ENCODE results near the gene METTL22.
A peak's percentile ranks its signal among the peaks of the same experiment; 100 is the strongest.
"Not testable (repeated sequence)": the region's sequence is repeated elsewhere in the genome, so short reads cannot be mapped to it uniquely, and the experiment has no call there.

The METTL22 gene

DNA sequence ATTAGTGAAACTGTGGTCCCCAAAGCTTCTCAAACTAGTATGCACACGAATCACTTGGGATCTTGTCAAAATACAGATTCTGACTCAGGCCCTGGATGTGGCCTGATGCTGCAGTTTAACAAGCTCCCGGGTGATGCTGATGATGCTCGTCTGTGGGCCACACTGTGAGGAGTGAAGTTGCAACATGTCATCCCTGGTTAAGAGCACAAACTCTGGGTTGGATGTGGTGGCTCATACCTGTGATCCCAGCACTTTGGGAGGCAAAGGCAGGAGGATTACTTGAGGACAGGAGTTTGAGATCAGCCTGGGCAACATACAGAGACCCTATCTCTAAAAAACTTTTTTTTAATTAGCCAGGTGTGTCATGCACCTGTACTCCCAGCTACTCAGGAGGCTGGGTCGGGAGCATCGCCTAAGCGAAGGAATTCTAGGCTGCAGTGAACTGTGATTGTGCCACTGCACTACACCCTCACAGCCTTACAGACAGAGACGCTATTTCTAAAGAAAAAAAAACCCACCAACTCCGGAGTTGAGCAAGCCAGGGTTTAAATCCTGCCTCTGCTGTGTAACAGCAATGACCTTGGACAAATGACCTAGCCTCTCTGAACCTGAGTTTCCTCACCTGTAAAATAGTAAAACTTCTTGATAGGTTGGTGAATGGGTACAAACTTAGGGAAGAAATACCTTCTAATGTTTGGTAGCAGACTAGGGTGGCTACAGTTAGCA lies 28.5 kb downstream of the METTL22 start:
- Histone ChIP-seq H3K79me2 (ENCODE audit: insufficient read depth, low read length) (no peaks in the 10 kb centered on the region), H3K9ac (ENCODE audit: low read length) (no peak overlapping the region), H3F3A (ENCODE audit: insufficient read depth) (no peaks in the 10 kb centered on the region), H2AFZ (ENCODE audit: low read depth, low read length, severe bottlenecking) (no peak overlapping the region), H3K36me3 (ENCODE audit: low read length) (no peaks in the 10 kb centered on the region), H4K20me1 (ENCODE audit: low read depth, low read length) (no peaks in the 10 kb centered on the region), H3K9me3 (ENCODE audit: insufficient read depth, low read length) (no peaks in the 10 kb centered on the region), H3K4me2 (ENCODE audit: low read depth, low read length, poor library complexity, severe bottlenecking) (no peak overlapping the region), H3K9me2 (replicated peaks; ENCODE audit: insufficient read depth, low read length) (no peaks in the 10 kb centered on the region), H3K27ac (ENCODE audit: low read depth, low read length) (no peak overlapping the region), H3K27me3 (ENCODE audit: low read length) (no peaks in the 10 kb centered on the region), H3K4me3 (ENCODE audit: insufficient read depth, low read length, poor library complexity, severe bottlenecking) (no peak overlapping the region)
- TF ChIP-seq CTCF (IDR thresholded peaks at IDR 0.05; ENCODE audit: insufficient read depth, low read length, poor library complexity, severe bottlenecking), result no peak
- no peak for TF ChIP-seq EZH2phosphoT487 (conservative IDR thresholded peaks at IDR 0.05; ENCODE audit: low read length)

DNA sequence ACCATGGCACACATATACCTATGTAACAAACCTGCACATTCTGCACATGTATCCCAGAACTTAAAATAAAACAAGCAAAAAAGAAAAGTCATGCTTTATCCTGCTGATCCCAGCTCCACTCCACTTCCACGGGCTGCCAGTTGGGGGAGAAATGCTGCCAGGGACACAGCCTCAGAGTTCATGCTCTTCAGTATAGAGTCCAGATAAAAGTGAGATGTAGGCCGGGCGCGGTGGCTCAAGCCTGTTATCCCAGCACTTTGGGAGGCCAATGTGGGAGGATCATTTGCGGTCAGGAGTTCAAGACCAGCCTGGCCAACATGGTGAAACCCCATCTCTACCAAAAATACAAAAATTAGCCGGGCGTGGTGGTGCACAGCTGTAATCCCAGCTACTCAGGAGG lies 30.5 kb downstream of the METTL22 start:
- not testable (repeated sequence) for H3K36me3 ChIP-seq (ENCODE audit: low read length); H4K20me1 ChIP-seq (ENCODE audit: low read depth, low read length); H3K79me2 ChIP-seq (ENCODE audit: insufficient read depth, low read length); H3K9me3 ChIP-seq (ENCODE audit: insufficient read depth, low read length); H3K4me2 ChIP-seq (ENCODE audit: low read depth, low read length, poor library complexity, severe bottlenecking); H3K4me3 ChIP-seq (ENCODE audit: insufficient read depth, low read length, poor library complexity, severe bottlenecking); H3K27me3 ChIP-seq (ENCODE audit: low read length); H3F3A ChIP-seq (ENCODE audit: insufficient read depth); H3K9ac ChIP-seq (ENCODE audit: low read length); H3K9me2 ChIP-seq (replicated peaks; ENCODE audit: insufficient read depth, low read length); H2AFZ ChIP-seq (ENCODE audit: low read depth, low read length, severe bottlenecking); H3K27ac ChIP-seq (ENCODE audit: low read depth, low read length)

- Histone ChIP-seq H3K79me2 (ENCODE audit: insufficient read depth, low read length) (no peaks in the 10 kb centered on the region), H4K20me1 (ENCODE audit: low read depth, low read length) (no peaks in the 10 kb centered on the region), H3F3A (ENCODE audit: insufficient read depth) (no peaks in the 10 kb centered on the region), H3K9ac (ENCODE audit: low read length) (no peak overlapping the region), H3K4me2 (ENCODE audit: low read depth, low read length, poor library complexity, severe bottlenecking) (no peak overlapping the region), H3K9me3 (ENCODE audit: insufficient read depth, low read length) (no peaks in the 10 kb centered on the region), H3K36me3 (ENCODE audit: low read length) (no peaks in the 10 kb centered on the region), H3K27ac (ENCODE audit: low read depth, low read length) (no peak overlapping the region), H2AFZ (ENCODE audit: low read depth, low read length, severe bottlenecking) (no peak overlapping the region), H3K4me3 (ENCODE audit: insufficient read depth, low read length, poor library complexity, severe bottlenecking) (no peak overlapping the region), H3K9me2 (replicated peaks; ENCODE audit: insufficient read depth, low read length) (no peaks in the 10 kb centered on the region), H3K27me3 (ENCODE audit: low read length) (no peaks in the 10 kb centered on the region)
- TF ChIP-seq CTCF (IDR thresholded peaks at IDR 0.05; ENCODE audit: insufficient read depth, low read length, poor library complexity, severe bottlenecking) (peak; percentile 48), EZH2phosphoT487 (conservative IDR thresholded peaks at IDR 0.05; ENCODE audit: low read length) (no peak)
Observed at GRCh38 chr16:8655184-8655717, 33.8 kb downstream of the METTL22 start.

DNA sequence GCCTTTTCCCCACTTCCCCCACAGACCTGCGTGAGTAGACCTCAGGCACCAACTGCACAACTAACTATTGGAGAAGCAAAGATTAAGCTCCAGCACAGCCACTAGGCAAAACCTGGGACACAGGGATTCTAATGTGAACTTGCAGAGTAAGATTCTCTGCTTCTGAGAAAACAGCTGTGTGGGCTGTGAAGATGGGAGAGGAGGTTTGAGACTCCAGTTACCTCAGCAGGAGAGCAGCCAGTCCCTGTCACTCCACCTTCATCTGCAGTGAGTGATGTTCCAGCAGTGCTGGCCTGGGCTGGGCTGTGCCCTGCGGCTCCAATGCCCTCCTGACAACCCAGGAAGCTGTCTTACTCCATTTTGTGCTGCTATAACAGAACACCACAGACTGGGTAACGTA lies 34.9 kb downstream of the METTL22 start:
- Histone ChIP-seq H3K79me2 (ENCODE audit: insufficient read depth, low read length) (no peaks in the 10 kb centered on the region), H4K20me1 (ENCODE audit: low read depth, low read length) (no peaks in the 10 kb centered on the region), H3K9me2 (replicated peaks; ENCODE audit: insufficient read depth, low read length) (no peaks in the 10 kb centered on the region), H3K4me2 (ENCODE audit: low read depth, low read length, poor library complexity, severe bottlenecking) (no peak overlapping the region), H3F3A (ENCODE audit: insufficient read depth) (no peaks in the 10 kb centered on the region), H3K9ac (ENCODE audit: low read length) (no peak overlapping the region), H3K27ac (ENCODE audit: low read depth, low read length) (no peak overlapping the region), H2AFZ (ENCODE audit: low read depth, low read length, severe bottlenecking) (no peak overlapping the region), H3K9me3 (ENCODE audit: insufficient read depth, low read length) (no peaks in the 10 kb centered on the region), H3K4me3 (ENCODE audit: insufficient read depth, low read length, poor library complexity, severe bottlenecking) (no peak overlapping the region), H3K27me3 (ENCODE audit: low read length) (no peaks in the 10 kb centered on the region), H3K36me3 (ENCODE audit: low read length) (no peaks in the 10 kb centered on the region)
- TF ChIP-seq EZH2phosphoT487 (conservative IDR thresholded peaks at IDR 0.05; ENCODE audit: low read length) (no peak), CTCF (IDR thresholded peaks at IDR 0.05; ENCODE audit: insufficient read depth, low read length, poor library complexity, severe bottlenecking) (no peak)
